NCI-H2107 treated with DMSO at 0.1 percent for 48 hours (cell line): ENCODE measurements around the gene PKP4.
"Not testable (repeated sequence)": the region's sequence is repeated elsewhere in the genome, so short reads cannot be mapped to it uniquely, and the experiment has no call there.

Source experiments
- DNase-seq: peaks from one replicate; lab custom pipeline; 2025; ENCODE audit not compliant: unreplicated experiment; lab: John Stamatoyannopoulos, UW

The PKP4 gene, protein sequence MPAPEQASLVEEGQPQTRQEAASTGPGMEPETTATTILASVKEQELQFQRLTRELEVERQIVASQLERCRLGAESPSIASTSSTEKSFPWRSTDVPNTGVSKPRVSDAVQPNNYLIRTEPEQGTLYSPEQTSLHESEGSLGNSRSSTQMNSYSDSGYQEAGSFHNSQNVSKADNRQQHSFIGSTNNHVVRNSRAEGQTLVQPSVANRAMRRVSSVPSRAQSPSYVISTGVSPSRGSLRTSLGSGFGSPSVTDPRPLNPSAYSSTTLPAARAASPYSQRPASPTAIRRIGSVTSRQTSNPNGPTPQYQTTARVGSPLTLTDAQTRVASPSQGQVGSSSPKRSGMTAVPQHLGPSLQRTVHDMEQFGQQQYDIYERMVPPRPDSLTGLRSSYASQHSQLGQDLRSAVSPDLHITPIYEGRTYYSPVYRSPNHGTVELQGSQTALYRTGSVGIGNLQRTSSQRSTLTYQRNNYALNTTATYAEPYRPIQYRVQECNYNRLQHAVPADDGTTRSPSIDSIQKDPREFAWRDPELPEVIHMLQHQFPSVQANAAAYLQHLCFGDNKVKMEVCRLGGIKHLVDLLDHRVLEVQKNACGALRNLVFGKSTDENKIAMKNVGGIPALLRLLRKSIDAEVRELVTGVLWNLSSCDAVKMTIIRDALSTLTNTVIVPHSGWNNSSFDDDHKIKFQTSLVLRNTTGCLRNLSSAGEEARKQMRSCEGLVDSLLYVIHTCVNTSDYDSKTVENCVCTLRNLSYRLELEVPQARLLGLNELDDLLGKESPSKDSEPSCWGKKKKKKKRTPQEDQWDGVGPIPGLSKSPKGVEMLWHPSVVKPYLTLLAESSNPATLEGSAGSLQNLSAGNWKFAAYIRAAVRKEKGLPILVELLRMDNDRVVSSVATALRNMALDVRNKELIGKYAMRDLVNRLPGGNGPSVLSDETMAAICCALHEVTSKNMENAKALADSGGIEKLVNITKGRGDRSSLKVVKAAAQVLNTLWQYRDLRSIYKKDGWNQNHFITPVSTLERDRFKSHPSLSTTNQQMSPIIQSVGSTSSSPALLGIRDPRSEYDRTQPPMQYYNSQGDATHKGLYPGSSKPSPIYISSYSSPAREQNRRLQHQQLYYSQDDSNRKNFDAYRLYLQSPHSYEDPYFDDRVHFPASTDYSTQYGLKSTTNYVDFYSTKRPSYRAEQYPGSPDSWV

DNA sequence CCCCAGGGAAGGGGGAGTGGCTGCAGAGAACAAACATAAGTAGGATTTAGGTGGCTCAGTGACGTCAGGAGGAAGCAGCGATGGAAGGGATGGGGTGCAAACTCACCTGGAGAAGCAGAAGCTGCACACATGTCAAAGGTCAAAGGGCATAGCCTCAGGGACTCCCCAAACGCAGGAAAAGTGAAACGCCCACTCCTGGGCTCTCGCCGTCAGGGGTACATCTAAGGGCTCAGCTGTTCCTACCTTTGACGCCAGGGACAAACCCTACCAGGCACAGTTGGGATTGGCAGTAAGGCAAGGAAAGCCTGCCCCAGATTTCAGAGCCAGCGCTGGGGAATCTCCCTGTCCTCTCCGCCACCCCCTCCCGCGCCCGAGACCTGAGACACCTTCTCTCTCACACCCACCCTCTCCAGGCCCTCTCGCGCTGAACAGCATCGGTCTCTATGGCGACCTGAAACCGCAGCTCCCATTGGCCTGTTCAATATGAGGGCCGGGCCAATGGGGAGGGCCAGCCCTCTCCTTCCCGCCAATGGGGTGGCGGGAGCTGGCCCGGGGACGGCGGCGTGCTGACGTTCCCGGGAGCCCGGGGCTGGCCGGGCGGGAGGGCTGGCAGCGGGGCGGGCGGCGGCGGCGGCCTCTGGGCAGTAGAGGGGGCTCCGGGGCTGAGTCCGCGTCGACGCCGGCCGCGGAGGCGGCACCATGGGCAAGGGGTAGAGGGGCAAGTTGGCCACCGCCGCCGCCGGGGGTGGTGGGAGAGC lies at the start of gene PKP4, which contains the start of gene CCDC148:
PKP4 (plus strand) TSS at position 644 of the 758 bp plus-strand sequence. CDS start 76,233 bp downstream, outside the sequence.
CCDC148 (minus strand) TSS at position 445 of the 758 bp plus-strand sequence; CDS start at position 131, 314 bp downstream.
- peak; percentile 63 for DNase-seq

DNA sequence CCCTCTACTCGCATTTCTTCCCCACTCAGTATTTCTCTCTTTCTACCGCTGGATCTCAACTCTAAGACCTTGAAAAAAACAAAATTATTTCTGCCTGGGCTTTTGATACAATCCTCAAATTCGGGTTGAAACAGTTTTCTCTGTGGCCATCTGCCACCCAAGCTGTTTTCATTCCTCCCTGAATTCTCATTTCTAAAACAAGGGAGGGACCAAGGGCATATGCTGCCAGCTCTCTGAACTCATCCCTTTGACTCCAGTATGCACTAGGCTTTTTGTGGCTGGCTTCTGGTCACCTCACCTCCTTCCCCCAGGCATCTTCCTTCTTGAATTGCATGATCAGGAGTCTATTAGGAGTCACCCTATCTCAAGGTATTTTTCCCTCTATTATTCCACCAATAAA lies 49.7 kb upstream of the PKP4 start:
- no peak for DNase-seq

DNA sequence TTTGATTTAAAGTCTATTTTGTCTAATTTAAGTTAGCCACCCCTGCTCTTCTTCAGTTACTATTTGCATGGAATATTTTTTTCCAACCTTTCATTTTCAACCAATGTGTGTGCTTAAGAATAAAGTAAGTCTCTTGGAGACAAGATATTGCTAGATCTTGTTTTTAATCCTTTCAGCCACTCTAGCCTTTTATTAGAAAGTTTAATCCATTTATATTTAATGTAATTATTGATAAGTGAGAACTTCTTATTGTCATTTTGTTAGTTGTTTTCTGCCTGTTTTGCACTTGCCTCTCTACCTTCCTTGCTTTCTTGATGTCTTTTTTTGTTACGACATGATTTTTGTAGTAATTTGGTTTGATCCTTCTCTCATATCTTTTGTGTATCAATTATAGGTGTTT lies 46.6 kb upstream of the PKP4 start:
- DNase-seq: no peak

DNA sequence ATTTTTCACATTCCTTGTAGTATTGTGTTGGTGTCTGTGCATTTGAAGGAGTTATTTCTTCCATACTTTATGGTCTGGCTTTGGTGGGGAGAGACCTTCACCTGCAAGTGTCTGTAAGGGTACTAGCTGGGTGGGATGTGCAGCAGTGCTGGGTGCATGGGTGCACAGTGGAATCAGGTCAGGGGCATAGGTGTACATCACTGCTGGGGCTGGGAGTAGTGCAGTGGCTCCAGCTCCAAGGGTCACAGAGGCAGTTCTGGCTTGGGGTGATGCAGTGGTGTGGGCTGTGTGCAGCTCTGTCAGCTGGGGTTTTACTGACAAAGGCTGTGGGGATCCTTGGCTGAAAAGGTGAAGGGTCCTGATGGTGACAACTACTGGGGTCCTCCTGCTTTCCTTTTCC lies 45.0 kb upstream of the PKP4 start:
- DNase-seq: no peak

DNA sequence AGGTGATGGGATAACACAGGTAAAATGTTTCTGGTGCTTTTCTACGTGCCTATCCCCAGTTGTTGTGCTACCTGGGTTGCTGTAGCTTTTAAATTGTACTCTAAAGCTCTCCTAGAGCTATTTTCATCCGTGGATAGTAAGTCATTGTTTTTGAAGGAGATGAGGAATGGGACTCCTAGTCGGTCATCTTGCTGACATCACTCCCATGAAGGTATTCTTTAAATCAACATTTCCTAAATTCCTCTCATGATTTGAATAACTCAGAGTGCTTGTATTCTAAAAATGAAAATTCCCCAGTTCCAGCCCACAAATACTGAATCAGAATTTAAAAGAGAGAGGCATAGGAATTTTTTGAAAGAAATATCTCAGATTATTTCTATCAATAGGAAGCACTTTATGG lies 44.5 kb upstream of the PKP4 start:
- DNase-seq: no peak

DNA sequence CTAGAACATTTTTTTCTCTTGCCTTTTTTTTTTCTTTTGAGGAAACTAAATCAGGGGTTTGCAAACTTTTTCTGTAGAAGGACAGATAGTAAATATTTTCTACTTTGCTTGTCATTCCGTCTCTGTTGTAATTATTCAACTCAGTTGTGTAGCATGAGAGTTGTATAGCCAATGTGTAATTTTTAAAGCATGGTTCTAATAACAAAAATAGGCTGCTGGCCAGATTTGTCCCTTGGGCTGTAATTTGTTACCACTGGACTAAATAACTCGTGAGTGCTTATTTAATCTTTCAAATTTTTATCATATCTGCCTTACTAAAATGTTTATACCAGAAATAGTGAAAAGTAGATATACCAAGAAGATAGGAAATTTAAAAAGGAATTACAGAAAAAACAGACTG lies 43.2 kb upstream of the PKP4 start:
- DNase-seq: no peak

DNA sequence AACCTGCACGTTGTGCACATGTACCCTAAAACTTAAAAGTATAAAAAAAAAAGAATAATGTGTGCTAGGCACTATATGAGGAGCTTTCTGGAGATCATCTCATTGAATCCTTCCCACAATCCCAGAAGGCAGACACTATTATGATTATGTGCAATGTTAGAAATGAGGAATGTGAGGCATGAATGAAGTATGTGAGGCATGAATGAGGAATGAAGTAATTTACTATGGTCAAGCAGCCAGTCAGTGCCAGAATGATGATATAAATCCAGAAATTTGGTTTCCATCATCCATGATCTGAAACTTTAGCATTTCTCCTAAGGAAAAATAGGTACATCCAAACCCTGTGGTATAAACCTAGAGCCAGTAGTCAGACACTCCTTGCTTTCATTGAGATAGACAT lies 42.2 kb upstream of the PKP4 start:
- no peak for DNase-seq

DNA sequence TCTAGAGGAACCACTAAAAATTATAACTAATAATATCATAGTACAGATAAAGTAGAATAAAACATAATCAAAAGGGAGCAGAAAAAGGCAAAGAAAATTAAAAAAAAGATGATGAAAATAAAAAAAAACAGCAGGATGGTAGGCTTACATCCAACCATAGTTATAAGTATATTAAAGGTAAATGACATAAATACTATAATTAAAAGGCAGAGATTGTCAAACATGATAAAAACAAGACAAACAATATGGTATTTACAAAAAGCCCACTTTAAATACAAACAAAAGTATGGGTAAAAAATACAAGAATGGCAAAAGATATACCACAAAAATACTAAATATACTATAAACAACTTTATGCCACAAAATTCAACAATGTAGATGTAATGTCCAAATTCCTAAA lies 24.6 kb upstream of the PKP4 start:
- DNase-seq: no peak

DNA sequence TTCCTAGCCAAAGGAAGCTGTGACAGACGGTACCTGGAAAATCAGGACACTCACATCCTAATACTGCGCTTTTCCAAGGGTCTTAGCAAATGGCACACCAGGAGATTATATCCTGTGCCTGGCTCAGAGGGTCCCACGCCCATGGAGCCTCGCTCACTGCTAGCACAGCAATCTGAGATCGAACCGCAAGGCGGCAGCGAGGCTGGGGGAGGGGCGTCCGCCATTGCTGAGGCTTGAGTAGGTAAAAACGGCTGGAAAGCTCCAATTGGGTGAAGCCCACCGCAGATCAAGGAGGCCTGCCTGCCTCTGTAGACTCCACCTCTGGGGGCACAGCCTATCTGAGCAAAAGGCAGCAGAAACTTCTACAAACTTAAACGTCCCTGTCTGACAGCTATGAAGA lies 23.0 kb upstream of the PKP4 start:
- DNase-seq: not testable (repeated sequence)

DNA sequence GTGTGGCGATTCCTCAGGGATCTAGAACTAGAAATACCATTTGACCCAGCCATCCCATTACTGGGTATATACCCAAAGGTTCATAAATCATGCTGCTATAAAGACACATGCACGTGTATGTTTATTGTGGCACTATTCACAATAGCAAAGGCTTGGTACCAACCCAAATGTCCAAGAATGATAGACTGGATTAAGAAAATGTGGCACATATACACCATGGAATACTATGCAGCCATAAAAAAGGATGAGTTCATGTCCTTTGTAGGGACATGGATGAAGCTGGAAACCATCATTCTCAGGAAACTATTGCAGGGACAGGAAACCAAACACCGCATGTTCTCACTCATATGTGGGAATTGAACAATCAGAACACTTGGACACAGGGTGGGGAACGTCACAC lies 17.7 kb upstream of the PKP4 start:
- DNase-seq: not testable (repeated sequence)

DNA sequence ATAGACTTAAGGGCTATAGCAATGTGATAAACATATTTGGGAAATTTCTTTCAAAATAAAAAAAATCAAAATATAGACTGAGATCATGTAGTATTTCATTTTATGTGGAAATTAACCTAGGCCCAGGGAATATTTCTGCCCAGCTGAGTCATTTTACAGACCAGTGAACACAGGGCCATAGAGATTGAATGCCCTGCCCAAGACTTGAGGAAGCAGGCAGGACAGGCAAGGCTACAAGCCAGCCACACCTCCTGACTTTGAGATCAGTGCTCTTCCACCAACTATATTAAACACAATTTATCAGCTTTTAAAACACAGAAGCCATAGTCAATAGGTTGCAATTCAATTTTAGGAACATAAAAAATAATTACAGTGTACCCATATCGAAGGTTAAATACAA lies 13.1 kb upstream of the PKP4 start:
- no peak for DNase-seq

DNA sequence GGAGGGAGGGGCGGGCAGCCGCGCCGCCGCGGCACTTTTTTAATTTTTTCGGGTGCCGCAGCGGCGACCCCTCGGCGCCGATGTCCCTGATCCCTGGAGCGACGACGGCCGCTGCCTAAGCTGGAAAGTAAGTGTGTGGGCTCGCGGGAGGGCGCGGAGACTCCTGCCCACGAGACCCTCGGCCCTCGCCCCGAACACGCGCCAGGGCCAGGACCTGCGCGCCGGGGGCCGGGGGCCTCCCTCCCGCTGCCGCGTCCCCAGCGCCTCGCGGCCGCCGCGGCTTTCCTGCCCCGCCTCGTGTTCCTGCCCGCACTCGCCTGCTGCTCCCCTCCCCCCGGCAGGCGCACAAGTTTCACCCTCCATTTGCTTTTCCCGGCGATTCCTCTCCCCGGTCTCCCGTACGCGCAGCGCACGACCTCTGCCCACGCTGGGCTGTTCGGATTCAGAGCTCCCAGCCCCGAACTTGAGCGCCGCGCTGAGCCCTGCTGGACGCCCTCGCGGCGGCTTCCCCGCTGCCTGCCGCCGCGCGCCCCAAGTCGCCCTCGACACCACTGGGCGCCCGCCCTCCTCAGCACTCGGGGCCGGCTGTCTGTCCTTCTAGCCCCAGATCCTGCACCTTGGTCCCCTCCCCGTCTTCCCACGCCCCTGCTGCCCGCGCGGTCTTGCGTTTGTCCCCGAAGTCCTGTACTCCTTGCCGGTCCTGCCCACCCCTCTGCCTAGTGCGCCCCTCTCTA lies 507 bp downstream of the PKP4 start:
- DNase-seq: peak; percentile 19

DNA sequence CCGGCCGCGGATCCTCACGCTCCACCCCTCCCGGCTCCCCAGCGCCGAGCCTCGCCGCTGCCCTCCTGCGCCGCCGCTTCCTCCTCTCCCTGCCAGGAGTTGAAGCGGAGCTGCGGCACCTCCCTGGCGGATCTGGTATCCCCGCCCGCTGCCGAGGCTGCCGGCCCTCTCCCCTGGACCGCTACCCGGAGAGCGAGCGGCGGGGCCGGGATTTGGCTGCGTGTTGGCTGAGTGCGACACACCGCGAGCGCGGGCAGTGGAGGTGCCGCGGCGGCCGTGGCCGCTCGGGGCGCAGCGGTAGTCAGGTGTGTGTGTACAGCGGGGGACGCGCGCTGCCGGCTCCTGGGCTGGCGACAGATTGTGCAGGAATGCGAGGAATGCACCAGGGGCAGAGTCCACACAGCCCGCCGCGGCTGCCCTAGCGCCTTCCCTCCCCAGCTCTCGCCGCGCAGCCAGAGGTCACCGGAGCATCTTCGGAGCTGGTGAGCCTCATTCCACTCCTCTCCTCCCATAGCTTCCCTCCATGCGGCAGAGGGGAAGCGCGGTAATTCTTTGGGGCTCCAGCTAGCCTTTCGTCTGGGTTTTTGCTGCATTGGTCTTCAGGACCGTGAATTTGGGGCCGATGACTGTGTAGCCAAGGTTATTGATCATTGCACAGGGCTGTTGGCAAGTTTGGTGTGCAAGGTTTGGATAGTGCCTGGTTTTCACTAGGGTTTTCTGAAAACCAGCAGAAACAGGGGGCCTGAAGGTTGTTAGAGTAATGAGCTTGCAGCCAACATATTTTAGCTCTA lies 1.3 kb downstream of the PKP4 start:
- no peak for DNase-seq

DNA sequence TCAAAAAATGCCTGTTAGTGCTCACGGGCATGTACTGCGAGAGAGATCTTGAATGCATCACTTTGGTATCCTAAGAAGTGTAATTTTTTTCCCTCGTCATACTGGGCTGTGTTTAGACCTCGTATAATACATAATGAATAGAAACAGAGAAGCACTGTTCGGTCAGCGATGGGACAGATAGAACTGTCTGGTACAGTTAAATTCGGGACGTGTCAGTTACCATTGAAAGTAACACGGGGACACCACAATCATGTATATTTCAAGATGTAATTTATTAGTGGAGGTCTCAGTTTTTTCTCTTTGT lies 1.8 kb downstream of the PKP4 start:
- DNase-seq: no peak

DNA sequence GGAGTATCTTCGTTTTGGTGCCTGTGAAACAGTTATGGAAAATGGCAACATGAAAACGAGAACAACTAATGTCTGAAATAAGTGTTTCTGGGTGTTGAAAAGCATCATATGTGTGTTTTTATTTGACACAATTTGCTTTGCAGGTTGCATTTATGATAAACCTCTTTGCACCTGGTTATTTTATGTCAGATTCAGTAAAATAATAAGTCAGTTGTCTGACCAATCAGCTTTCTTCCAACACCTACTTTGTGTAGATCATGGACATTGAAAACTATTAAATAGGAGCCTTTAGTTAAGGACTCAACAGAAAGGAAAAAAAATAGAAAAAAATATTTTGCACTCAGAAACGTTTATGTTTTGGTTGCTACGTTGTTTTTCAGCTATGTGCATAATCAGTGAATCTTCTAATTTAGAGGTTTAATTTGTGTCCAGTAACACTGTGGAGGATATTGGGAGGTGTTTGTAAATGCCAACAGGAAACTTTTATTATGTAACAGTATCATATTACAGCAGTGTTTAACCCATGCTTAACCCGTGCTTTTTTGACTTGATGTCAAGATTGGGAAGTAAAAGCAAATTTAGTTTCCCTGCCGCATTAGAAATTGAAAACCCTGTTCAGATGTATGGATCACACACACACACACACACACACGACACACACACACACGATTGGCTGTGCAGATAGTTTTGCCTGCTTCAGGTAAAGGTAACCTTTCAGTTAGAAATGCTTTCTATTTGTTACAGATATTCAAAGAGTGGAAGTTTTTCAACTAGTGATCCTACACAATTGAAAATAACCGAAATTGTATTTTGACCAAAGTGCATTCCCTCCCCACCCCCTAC lies 2.6 kb downstream of the PKP4 start:
- DNase-seq: no peak

DNA sequence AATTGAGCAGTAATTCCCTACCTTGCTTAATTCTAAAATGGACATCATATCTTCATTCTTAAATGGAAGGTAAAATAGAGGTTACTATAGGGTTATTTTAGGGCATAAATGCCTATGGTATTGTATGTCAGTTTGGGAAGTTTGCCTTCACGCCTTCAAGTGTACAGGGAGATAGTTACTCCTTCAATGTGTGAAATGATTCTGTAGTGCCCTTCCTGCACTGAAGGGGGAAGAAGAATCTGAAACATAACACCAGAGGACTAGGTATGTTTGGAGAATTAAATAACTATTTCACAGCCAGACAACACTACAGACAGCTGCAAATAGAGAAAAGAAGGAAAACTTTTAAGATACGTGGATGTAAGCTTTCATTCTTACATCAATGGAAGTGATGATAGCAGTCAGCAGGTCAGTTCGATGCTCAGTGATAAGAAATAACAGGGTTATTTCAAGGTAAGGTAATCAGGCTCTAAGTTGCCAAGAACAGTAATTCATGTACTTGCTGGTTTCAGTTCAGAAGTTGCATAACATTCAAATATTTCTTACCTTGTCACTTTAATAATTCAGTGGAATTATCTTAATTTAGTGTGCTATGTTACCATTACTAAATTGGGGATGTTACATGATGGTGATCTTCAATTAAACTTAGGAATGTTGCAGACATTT lies 4.0 kb downstream of the PKP4 start:
- no peak for DNase-seq

DNA sequence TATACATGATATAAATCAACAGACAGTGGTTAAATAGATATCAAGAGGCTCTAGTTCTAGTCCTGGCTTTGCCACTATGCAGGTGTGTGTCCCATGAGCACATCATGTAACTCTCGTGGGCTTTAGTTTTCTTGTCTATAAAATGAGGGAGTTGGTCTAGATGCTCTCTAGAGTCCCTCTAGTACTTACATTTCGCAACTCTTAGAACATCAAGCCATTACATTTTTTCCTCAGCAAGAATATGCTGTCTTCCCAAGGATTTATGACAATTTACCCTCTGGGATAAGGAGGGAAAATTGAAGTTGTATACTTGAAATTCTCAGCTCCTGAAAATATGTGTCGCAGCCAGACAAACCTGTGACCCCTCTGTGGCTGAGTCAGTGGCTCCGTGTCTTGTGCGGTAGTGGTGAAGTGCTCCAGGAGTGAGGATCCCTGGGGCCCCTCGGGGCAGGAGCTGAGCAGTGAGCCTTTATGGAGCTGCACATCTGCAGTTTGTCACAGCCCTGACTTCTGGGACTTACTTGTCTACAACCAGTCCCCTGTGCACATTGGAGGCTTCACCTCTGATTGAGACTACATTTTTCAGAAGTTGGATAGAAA lies 6.8 kb downstream of the PKP4 start:
- no peak for DNase-seq
